Testis (tissue), 3 donors: ENCODE data around the gene USP32. TPM values are rescaled to one million over a fixed set of nuclear protein-coding genes. Genes with fewer than 3 reads are reported as not detected.

ENCODE experiments used
- DNase-seq: peaks from one replicate; pipeline ENCODE4 v3.0.0-alpha.2; 2019
- H3K27ac ChIP-seq, 2 donors: fragments of 200-600 bp; sonication (generic); one replicate each; pipeline ENCODE4 v1.5.1; 2019
- H3K27me3 ChIP-seq: fragments of 200-600 bp; sonication (generic); one replicate; pipeline ENCODE4 v1.5.1; 2019
- H3K36me3 ChIP-seq: fragments of 200-600 bp; sonication (generic); one replicate; pipeline ENCODE4 v1.5.1; 2017; ENCODE audit warnings: low read depth; ENCODE audit errors: missing control alignments
- H3K4me1 ChIP-seq: fragments of 200-600 bp; sonication (generic); one replicate; pipeline ENCODE4 v1.5.1; 2019
- H3K4me3 ChIP-seq, 2 donors: fragments of 200-600 bp; sonication (generic); one replicate each; pipeline ENCODE4 v1.5.1; 2017 to 2019
- H3K9me3 ChIP-seq: fragments of 200-600 bp; sonication (generic); one replicate; pipeline ENCODE4 v1.5.1; 2017
- POLR2A ChIP-seq: fragments of 450-650 bp; IDR thresholded peaks from one replicate; pipeline ENCODE4 v1.6.1; 2017; ENCODE audit warnings: antibody characterized with exemption, mild to moderate bottlenecking, moderate library complexity
- WGBS, 2 donors: methylation state at CpG; one replicate each; pipeline ENCODE4 v1.1.5; 2018; 5-methylcytosine and 5-hydroxymethylcytosine counted together
- intact Hi-C: fragments of 100-400 bp; cut with DNase I; formaldehyde crosslinking; loops from one replicate; pipeline ENCODE4 v1.15.1; 2023; ENCODE audit warnings: low total_unique reads
- polyA plus RNA-seq: library from polyadenylated mRNA; stranded (reverse); fragments of 350-450 nt; fragmentation: Illumina TruSeq; extraction: RNeasy Lipid Tissue Mini Kit (QIAGEN cat#74804); gene quantifications from one replicate; pipeline ENCODE4 v1.2.3, GENCODE V29; 2014; ENCODE audit warnings: low read depth, low replicate concordance; ENCODE audit not compliant: insufficient read depth
- total RNA-seq, 2 donors: library from RNA; depleted of rRNA; stranded (reverse); fragments of >200 nt; gene quantifications; one replicate each; pipeline ENCODE4 v1.2.3, GENCODE V29; 2016
- TF ChIP-seq, protein P1 (sequence below), 3 experiments: fragments of 450-650 bp in 2 of 3; fragments of 200-600 bp in 1 of 3; sonication (generic) in 1 of 3; IDR thresholded peaks; one replicate each; pipeline ENCODE4 v1.5.1; 2016 to 2019; ENCODE audit warnings: antibody characterized with exemption in 3 of 3, mild to moderate bottlenecking in 2 of 3, moderate library complexity in 1 of 3

The USP32 gene
- total and polyA plus RNA-seq, 3 donors from 2014 or later = 113 to 279 (median 166) TPM

DNA sequence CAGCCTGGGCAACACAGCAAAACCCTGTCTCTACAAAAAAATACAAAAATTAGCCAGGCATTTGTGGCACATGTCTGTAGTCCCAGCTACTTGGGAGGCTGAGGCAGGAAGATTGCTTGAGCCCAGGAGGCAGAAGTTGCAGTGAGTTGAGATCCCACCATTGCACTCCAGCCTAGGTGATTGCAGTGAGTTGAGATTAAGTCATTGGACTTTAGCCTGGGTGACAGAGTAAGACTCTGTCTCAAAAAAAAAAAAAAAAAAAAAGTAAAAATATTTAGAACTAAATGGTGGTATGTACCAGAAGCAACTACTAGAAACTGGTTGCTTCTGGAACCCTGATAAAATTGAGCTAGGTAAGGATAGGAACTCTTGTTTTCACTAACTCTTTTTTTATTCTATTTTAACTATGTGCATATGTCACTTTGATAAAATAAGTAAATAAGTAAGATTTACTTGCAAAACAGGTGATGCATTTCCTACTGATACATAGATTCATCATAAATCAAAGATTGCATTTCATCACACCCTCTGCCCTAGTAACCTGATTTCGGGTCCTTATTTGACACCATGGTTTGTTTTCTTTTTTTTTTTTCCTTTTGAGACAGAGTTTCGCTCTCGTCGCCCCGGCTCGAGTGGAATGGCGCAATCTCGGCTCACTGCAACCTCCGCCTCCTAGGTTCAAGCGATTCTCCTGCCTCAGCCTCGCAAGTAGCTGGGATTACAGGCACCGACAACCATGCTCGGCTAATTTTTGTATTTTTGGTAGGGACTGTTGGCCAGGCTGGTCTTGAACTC, 66.0 kb downstream of the USP32 start:
- 85 to 92% methylated on average over 13 of the region's 13 CpGs for WGBS, 2 donors
- Histone ChIP-seq H3K4me3 (no peak overlapping the region), H3K27ac (no peak overlapping the region), H3K27me3 (no peaks in the 10 kb centered on the region), H3K9me3 (no peaks in the 10 kb centered on the region), H3K36me3 (no peaks in the 10 kb centered on the region), H3K4me1 (no peaks in the 10 kb centered on the region)
- intact Hi-C loops = no loop called here
- DNase-seq = no peak
- TF ChIP-seq, protein P1, sequence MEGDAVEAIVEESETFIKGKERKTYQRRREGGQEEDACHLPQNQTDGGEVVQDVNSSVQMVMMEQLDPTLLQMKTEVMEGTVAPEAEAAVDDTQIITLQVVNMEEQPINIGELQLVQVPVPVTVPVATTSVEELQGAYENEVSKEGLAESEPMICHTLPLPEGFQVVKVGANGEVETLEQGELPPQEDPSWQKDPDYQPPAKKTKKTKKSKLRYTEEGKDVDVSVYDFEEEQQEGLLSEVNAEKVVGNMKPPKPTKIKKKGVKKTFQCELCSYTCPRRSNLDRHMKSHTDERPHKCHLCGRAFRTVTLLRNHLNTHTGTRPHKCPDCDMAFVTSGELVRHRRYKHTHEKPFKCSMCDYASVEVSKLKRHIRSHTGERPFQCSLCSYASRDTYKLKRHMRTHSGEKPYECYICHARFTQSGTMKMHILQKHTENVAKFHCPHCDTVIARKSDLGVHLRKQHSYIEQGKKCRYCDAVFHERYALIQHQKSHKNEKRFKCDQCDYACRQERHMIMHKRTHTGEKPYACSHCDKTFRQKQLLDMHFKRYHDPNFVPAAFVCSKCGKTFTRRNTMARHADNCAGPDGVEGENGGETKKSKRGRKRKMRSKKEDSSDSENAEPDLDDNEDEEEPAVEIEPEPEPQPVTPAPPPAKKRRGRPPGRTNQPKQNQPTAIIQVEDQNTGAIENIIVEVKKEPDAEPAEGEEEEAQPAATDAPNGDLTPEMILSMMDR (IDR thresholded peaks at IDR 0.05) = no peak
- no peak for TF ChIP-seq POLR2A

DNA sequence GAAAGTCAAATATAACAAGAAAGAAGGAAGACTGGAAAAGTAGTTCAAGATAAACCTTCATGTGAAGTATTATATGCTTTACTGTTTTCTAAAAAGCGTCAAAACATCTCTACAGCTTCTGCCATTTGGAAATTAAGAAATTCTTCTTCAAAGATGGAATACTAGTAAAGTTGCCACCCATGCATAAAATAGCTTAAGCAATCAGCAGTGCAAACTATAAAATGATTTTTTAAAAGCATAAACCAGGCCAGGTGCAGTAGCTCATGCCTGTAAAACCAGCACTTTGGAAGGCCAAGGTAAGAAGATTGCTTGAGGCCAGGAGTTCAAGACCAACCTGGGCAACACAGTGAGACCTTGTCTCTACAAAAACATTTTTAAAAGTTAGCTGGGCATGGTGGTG, 68.2 kb downstream of the USP32 start:
- Histone ChIP-seq H3K36me3 (no peaks in the 10 kb centered on the region), H3K27ac (no peak overlapping the region), H3K27me3 (no peaks in the 10 kb centered on the region), H3K9me3 (no peaks in the 10 kb centered on the region), H3K4me3 (no peak overlapping the region), H3K4me1 (no peaks in the 10 kb centered on the region)
- TF ChIP-seq, protein P1 (IDR thresholded peaks at IDR 0.05) = no peak
- no peak for TF ChIP-seq POLR2A
- intact Hi-C loops = no loop called here
- WGBS, 2 donors = 88 to 93% methylated on average over 1 of the region's 1 CpG
- no peak for DNase-seq

DNA sequence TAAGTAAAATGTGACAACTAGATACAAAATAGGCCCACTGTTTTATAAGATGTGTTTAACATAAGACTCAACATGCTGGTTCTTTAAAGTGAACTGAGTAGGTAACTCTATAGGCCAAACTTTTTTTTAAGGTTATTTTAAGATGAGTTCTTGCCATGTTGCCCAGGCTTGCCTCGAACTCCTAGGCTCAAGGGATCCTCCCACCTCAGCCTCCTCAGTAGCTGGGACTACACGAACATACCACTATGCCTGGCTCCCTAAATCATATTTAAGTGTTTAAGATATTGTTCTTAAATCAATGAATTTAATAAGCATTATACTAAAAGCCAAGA, 69.9 kb downstream of the USP32 start:
- no peak for DNase-seq
- Histone ChIP-seq H3K27ac (no peak overlapping the region), H3K4me3 (no peak overlapping the region), H3K27me3 (no peaks in the 10 kb centered on the region), H3K36me3 (no peaks in the 10 kb centered on the region), H3K9me3 (no peaks in the 10 kb centered on the region), H3K4me1 (no peaks in the 10 kb centered on the region)
- intact Hi-C loops = no loop called here
- 80 to 93% methylated on average over 2 of the region's 2 CpGs for WGBS, 2 donors
- no peak for TF ChIP-seq POLR2A
- TF ChIP-seq, protein P1 (IDR thresholded peaks at IDR 0.05) = no peak

DNA sequence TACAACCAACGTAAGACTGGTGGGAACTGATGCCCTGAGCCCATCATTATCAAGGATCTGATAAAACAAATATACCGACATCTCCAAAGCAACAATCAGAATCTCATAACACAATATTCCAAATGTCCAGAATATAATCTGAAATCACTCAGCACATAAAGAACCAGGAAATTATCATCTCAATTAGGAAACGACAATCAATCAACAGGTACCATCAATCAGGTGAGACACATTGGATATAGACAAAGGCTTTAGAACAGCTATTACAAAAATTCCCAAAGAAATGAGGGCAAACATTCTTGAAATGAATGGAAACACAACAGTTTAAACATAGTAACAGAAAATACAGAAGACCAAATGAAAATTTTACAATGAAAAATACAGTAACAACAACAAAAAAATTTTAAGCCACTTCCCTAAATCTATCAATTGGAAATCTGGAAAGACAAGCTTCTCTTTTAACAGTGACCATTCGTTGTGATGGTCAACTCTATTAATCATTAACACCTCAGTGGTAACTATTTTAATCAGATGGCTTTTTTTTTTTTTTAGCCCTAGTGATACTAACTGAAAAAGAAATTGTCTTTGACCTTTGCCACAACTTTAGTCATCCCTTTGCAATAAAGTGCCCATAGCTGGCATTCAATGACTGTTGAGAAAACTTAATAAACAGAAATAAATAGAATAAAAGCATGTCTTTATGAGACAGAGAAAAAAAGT, 70.4 kb downstream of the USP32 start:
- Histone ChIP-seq H3K36me3 (no peaks in the 10 kb centered on the region), H3K4me3 (no peak overlapping the region), H3K4me1 (no peaks in the 10 kb centered on the region), H3K9me3 (no peaks in the 10 kb centered on the region), H3K27ac (no peak overlapping the region), H3K27me3 (no peaks in the 10 kb centered on the region)
- TF ChIP-seq POLR2A = no peak
- TF ChIP-seq, protein P1 (IDR thresholded peaks at IDR 0.05) = no peak
- no peak for DNase-seq
- 88 to 95% methylated on average over 4 of the region's 4 CpGs for WGBS, 2 donors
- intact Hi-C loops = no loop called here
